OCI-LY1 (cell line): ENCODE measurements around the gene ORC3.

ENCODE experiments used
- H2AFZ ChIP-seq: fragments of 200-600 bp; sonication (generic), shearing (Covaris generic); 2 replicates; pipeline ENCODE4 v1.6.0; 2014; ENCODE audit warnings: antibody characterized with exemption, mild to moderate bottlenecking, low read length
- H3F3A ChIP-seq: fragments of 200-600 bp; sonication (generic), shearing (Covaris generic); 2 replicates; pipeline ENCODE4 v1.6.0; 2014; ENCODE audit warnings: mild to moderate bottlenecking, antibody characterized with exemption, low read length, moderate library complexity; ENCODE audit not compliant: insufficient read depth
- H3K27ac ChIP-seq: fragments of 200-600 bp; sonication (generic); 2 replicates; pipeline ENCODE4 v1.5.1; 2014; ENCODE audit warnings: low read length, mixed run types, mild to moderate bottlenecking, low read depth; ENCODE audit not compliant: poor library complexity, severe bottlenecking
- H3K27me3 ChIP-seq: fragments of 200-600 bp; sonication (generic); 2 replicates; pipeline ENCODE4 v1.6.0; 2014; ENCODE audit warnings: antibody characterized with exemption, mild to moderate bottlenecking, low read length, moderate library complexity; ENCODE audit not compliant: insufficient read depth
- H3K36me3 ChIP-seq: fragments of 200-600 bp; sonication (generic); 2 replicates; pipeline ENCODE4 v1.6.1; 2014; ENCODE audit warnings: mild to moderate bottlenecking, antibody characterized with exemption, low read length, moderate library complexity, mixed read lengths; ENCODE audit not compliant: insufficient read depth
- H3K4me1 ChIP-seq: fragments of 200-600 bp; sonication (generic); 2 replicates; pipeline ENCODE4 v1.5.1; 2014; ENCODE audit warnings: mild to moderate bottlenecking, low read length, moderate library complexity; ENCODE audit not compliant: insufficient read depth, severe bottlenecking
- H3K4me2 ChIP-seq: fragments of 200-600 bp; sonication (generic), shearing (Covaris generic); 2 replicates; pipeline ENCODE4 v1.6.1; 2014; ENCODE audit warnings: low read length
- H3K4me3 ChIP-seq: fragments of 200-600 bp; sonication (generic); 2 replicates; pipeline ENCODE4 v1.5.1; 2014; ENCODE audit warnings: low read length, low read depth, mild to moderate bottlenecking, mixed read lengths; ENCODE audit not compliant: poor library complexity, severe bottlenecking
- H3K79me2 ChIP-seq: fragments of 200-600 bp; shearing (Covaris generic); 2 replicates; pipeline ENCODE4 v1.6.1; 2016; ENCODE audit warnings: mixed run types, low read length, mixed read lengths; ENCODE audit not compliant: insufficient read depth
- H3K9ac ChIP-seq: fragments of 200-600 bp; sonication (generic), shearing (Covaris generic); 2 replicates; pipeline ENCODE4 v1.6.1; 2014; ENCODE audit warnings: mild to moderate bottlenecking, low read length, mixed read lengths
- H3K9me2 ChIP-seq: fragments of 200-600 bp; sonication (generic), shearing (Covaris generic); 2 replicates; pipeline ENCODE4 v1.6.1; 2014; ENCODE audit warnings: low read depth, mild to moderate bottlenecking, low read length, mixed read lengths
- H3K9me3 ChIP-seq: fragments of 200-600 bp; shearing (Covaris generic); 2 replicates; pipeline ENCODE4 v1.6.1; 2014; ENCODE audit warnings: low read length, mixed read lengths
- H4K20me1 ChIP-seq: fragments of 200-600 bp; sonication (generic), shearing (Covaris generic); 2 replicates; pipeline ENCODE4 v1.6.0; 2016; ENCODE audit warnings: mild to moderate bottlenecking, low read length; ENCODE audit not compliant: insufficient read depth
- CTCF ChIP-seq: fragments of 200-600 bp; sonication (generic), shearing (Covaris generic); IDR thresholded peaks from 2 replicates; pipeline ENCODE4 v1.5.1; 2017; ENCODE audit warnings: mild to moderate bottlenecking, antibody characterized with exemption, low read length, moderate library complexity, mixed read lengths
- EZH2 ChIP-seq: fragments of 200-600 bp; sonication (generic), shearing (Covaris generic); IDR thresholded peaks from 2 replicates; pipeline ENCODE4 v1.8.0; 2017; ENCODE audit warnings: borderline replicate concordance, mixed run types, mild to moderate bottlenecking, antibody characterized with exemption, low read length, moderate library complexity, mixed read lengths

Gene ORC3

DNA sequence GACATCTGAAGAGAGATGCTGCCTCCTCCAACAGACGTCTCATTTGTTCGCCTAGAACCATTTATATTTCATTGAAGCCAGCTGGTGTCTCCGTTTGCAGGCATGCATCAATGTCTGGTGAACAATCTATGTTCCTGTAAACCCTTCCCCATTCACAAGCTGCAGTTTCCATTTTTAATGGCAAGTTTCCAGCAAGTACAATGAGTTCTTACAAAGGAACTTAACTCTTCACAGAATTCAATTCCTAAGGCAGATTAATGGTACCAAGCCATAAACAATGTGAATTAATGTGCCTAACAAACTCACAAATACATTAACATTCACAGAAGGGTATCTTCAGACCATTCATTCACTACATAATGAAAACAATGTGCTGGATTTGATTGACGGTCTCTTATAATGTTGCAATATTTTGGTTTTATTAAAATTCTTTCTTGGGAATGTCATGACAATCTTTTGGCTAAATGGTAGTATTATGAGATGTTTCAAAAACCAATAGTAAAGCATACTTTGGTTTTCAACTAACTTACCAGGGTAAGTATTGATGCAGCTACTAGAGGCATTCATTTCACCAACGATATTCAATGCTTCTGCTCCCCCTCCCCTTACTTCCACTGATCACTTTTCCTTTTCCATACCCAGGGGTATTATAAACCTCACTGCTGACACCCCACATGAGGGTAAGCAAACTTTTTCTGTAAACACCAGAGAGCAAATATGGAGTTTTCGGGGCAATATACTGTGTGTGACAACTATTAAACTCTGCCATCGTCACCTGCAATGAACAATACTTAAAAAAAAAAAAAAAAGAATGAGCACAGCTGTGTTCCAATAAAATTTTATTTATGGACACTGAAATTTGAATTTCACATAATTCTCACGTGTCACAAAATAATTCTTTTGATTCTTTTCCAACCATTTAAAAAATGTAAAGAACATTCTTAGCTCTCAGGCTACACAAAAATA lies 107.9 kb downstream of the ORC3 start:
- TF ChIP-seq CTCF (no peak), EZH2 (no peak)
- peaks cover 75% of the 10 kb centered on the region for H3K4me1 ChIP-seq
- no peaks in the 10 kb centered on the region for H3F3A ChIP-seq
- H3K9me3 ChIP-seq, result no peaks in the 10 kb centered on the region
- no peak overlapping the region for H2AFZ ChIP-seq
- H3K27me3 ChIP-seq, result no peaks in the 10 kb centered on the region
- peak overlapping the region; percentile 92 for H3K9ac ChIP-seq
- peaks cover 87% of the 10 kb centered on the region for H3K79me2 ChIP-seq
- peak overlapping the region; percentile 81 for H3K4me2 ChIP-seq
- H3K27ac ChIP-seq, result peak overlapping the region; percentile 41
- H3K4me3 ChIP-seq, result peak overlapping the region; percentile 97
- 0 out of 2 replicates have a peak, but pooled peaks cover 5% of the 10 kb centered on the region for H4K20me1 ChIP-seq
- H3K36me3 ChIP-seq, result peaks cover 32% of the 10 kb centered on the region
- no peaks in the 10 kb centered on the region for H3K9me2 ChIP-seq

GRCh38 chr6:87698547-87699006 lies 108.6 kb downstream of the ORC3 start:
- peak overlapping the region; percentile 81 for H3K4me2 ChIP-seq
- no peaks in the 10 kb centered on the region for H3K27me3 ChIP-seq
- H2AFZ ChIP-seq, result no peak overlapping the region
- TF ChIP-seq CTCF, result no peak
- no peak for TF ChIP-seq EZH2
- 0 out of 2 replicates have a peak, but pooled peaks cover 5% of the 10 kb centered on the region for H4K20me1 ChIP-seq
- H3K4me1 ChIP-seq, result peaks cover 72% of the 10 kb centered on the region
- H3F3A ChIP-seq, result no peaks in the 10 kb centered on the region
- peaks cover 80% of the 10 kb centered on the region for H3K79me2 ChIP-seq
- H3K4me3 ChIP-seq, result peak overlapping the region; percentile 97
- peak overlapping the region; percentile 41 for H3K27ac ChIP-seq
- peak overlapping the region; percentile 92 for H3K9ac ChIP-seq
- H3K9me3 ChIP-seq, result no peaks in the 10 kb centered on the region
- H3K36me3 ChIP-seq, result peaks cover 32% of the 10 kb centered on the region
- no peaks in the 10 kb centered on the region for H3K9me2 ChIP-seq

GRCh38 chr6:87699576-87699975 lies 109.6 kb downstream of the ORC3 start:
- Histone ChIP-seq H3K27ac (no peak overlapping the region), H3K9me2 (no peaks in the 10 kb centered on the region), H3K36me3 (peaks cover 32% of the 10 kb centered on the region), H3K4me1 (peaks cover 65% of the 10 kb centered on the region), H3K79me2 (peaks cover 70% of the 10 kb centered on the region), H3K9me3 (no peaks in the 10 kb centered on the region), H4K20me1 (0 out of 2 replicates have a peak, but pooled peaks cover 5% of the 10 kb centered on the region), H3K9ac (peak overlapping the region; percentile 92), H3K4me2 (peak overlapping the region; percentile 81), H3K27me3 (no peaks in the 10 kb centered on the region), H2AFZ (no peak overlapping the region), H3K4me3 (peak overlapping the region; percentile 97), H3F3A (no peaks in the 10 kb centered on the region)
- TF ChIP-seq EZH2, result no peak
- TF ChIP-seq CTCF, result no peak
